GM18517 (cell line): ENCODE data around the gene CCDC12.

Source experiments
- ATAC-seq: cut with Tn5 transposase; IDR thresholded peaks from one replicate; pipeline ENCODE4 v1.9.1; 2021; ENCODE audit warnings: mild to moderate bottlenecking, moderate library complexity; ENCODE audit not compliant: unreplicated experiment

CCDC12 gene

DNA sequence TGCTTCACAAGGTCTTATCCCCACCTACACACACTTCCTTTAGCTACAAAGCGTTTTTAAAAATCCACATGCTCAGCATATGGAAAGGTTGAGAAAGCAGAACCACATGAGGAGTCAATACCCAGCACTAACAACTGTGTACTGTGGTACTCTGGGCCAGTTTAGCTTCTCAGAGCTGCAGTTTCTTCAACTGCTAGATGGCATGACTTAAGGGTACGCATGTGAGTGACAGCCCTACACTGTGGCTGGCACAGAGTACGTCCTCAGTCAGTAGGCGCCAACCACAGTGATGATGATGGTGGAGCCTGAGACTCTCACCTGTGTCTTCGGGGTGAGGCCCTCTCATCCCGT is 17.4 kb downstream of the CCDC12 start:
- ATAC-seq = no peak

GRCh38 chr3:46958467-46959160 is 17.9 kb downstream of the CCDC12 start:
- ATAC-seq = no peak

DNA sequence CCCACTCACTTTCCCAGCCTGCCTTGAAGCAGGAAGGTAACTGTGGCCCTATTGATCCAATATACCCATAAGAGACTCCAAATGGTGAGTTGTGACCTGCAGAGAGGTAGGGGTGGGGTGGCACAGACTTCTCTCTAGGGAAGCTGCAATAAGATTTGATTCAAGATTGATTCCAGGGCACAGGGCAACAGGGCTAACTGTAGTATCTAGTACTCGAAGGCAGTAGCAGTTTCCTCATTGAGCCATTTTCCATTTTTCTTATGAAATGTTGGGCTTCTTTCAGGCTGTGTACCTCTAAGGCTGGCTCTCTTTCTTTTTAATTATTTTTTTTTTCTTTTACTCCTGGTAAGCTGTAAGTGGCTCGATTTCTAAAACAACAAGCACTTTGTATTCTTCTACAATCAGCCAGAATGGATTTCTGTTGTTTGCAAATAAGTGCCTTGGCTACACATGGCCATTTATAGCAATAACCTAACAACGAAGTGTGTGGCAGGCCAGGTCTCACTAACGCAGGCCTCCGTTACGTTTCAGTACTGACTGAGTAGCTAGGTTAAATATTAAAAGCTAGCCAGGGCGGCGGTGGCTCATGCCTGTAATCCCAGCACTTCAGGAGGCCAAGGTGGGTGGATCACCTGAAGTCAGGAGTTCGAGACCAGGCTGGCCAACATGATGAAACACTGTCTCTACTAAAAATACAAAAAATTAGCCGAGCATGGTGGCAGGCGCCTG is 19.3 kb downstream of the CCDC12 start:
- ATAC-seq = no peak

- ATAC-seq = no peak
Observed at GRCh38 chr3:46955801-46956259, 20.7 kb downstream of the CCDC12 start.

DNA sequence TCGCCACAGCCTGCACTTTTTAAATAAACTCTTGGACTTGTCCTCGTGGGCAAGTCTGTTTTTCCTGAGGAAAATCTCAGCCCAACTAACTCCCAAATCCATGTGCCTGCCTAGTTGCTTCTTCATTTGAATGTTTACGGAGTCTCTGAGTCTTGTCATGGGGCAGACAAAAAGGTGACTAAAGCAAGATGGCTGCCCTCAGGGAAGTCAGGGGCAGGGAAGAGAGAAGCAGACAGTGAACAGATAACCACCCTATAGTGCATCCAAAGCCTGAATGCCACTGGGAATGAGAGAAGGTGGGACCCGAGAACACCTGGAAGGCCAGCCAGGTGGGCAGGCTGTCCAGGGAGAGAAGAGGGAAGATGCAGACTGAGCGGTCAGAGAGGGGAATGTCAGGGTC is 21.4 kb downstream of the CCDC12 start:
- no peak for ATAC-seq

DNA sequence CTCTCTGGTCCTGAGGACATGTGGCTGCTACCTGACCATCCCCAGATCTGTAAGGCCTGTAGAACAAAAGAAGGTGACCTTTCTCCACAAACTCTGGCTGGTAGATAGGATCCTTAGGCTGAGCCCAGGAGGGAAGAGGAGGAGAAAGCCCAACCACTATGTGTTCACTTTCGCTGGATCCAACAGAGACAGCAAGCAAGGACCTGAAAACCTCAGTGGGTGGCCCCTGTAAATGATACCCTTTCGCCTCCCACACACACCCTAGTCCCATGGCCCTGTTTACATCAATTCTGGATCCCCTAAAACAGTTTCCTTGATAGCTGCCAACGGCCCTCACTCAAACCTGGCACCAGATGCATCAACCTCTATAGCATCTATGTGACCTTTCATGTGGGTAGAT is 22.4 kb downstream of the CCDC12 start:
- ATAC-seq = no peak

DNA sequence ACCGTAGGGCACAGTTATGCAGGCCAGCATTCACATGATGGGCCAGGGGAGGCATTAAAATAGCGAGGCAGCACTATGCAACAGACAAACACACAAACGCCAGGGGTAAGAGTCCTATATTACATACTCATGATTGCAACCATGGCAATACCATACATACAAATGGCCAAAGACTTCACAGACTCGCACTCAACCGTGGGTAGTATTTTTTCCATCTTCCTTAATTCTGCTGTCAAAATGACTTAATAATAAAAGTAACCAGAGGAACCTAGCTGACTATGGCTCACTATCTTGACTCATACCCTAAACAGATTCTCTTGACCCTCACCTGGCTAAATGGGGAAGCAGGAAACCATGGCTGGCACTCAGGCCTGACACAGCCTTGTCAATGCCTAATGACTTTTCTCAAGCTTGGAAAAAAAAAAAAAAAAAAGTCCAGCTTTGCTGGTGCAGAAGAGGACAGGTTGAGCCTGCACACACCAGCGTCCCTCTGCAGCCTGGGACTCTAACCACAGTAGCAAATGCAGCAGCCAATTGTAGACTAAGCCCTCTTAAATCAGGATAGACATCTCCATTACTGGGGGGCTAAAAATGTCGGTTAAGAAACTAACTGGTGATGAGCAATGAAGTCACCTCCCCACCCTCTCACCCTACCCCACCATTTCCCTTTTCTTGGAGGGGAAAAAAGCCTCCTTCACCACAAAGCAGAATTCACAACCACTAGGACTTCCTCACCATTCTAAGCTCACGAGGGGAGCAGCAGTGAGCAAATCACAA is 23.1 kb downstream of the CCDC12 start:
- ATAC-seq = no peak

DNA sequence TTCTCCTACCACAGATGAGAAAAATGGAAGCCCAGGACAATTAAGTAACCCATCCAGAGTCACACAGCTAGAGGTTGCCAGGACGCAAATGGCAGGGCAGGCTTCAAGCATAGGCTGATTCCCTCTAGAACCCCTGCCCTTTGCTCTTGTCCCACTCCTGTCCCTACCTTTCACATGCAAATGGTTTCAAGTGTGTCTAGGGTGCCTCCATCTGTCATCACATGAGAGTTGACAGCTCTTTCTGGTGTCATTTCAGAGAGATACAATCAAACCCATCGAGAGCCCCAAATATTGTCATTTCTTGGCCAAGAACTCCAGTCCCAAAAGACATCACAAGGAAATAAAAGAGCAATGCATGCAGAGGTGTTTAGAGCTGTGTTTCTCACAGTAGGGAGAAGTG is 23.7 kb downstream of the CCDC12 start:
- ATAC-seq = no peak

- no peak for ATAC-seq
Observed at GRCh38 chr3:46950650-46951241, 25.8 kb downstream of the CCDC12 start.

DNA sequence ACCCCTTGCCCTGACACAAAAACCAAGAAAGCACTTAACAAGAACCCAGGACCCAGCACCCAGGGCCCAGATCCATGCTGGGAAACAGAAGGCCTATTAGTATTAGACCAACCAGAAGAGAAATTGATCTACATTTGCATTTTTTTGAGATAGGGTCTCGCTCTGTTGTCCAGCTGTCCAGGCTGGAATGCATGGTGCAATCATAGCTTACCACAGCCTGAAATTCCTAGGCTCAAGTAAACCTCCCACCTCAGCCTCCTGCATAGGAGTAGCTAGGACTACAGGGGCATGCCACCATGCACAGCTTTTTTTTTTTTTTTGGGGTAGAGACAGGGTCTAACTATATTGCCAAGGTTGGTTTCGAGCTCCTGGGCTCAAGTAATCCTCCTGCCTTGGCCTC is 26.4 kb downstream of the CCDC12 start:
- ATAC-seq = no peak

DNA sequence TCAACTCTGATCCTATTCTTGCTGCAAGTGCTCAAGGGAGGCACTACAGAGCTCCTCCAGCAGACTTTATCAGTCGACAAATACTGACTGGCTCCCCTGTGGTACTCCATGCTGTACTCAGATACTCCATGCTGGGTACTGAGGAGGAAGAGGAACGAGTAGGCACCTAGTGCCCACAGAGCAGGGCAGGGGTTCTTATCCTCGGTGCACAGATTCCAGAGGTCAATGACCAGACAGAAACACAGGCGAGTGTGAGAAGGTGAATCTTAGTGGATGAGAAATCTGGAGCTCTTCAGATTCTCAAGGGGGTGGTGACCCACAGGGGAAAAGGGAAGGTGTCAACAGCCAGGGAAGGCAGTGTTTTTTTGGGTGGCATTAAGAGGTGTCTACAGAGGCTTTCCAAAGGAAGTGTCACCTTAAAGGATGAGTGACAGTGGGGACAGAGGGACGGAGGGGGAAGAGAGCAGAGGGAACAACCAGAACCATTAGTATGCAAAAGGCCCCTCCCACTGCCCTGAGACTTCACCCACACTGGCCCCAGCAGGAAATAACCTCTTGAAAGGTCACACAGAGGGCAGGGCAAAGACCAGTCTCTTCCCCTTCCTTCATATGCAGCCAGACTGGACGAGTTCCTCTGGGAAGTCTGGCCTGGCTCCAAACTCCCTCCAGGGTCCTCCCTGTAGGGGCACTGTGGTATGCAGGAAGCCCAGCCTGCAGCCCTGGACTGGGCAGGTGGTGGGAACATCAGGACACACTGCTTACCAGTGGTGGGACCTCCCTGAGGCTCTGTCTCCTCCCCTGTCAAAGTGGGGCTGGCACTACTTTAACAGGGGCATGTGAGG is 27.5 kb downstream of the CCDC12 start:
- peak; percentile 43 for ATAC-seq

DNA sequence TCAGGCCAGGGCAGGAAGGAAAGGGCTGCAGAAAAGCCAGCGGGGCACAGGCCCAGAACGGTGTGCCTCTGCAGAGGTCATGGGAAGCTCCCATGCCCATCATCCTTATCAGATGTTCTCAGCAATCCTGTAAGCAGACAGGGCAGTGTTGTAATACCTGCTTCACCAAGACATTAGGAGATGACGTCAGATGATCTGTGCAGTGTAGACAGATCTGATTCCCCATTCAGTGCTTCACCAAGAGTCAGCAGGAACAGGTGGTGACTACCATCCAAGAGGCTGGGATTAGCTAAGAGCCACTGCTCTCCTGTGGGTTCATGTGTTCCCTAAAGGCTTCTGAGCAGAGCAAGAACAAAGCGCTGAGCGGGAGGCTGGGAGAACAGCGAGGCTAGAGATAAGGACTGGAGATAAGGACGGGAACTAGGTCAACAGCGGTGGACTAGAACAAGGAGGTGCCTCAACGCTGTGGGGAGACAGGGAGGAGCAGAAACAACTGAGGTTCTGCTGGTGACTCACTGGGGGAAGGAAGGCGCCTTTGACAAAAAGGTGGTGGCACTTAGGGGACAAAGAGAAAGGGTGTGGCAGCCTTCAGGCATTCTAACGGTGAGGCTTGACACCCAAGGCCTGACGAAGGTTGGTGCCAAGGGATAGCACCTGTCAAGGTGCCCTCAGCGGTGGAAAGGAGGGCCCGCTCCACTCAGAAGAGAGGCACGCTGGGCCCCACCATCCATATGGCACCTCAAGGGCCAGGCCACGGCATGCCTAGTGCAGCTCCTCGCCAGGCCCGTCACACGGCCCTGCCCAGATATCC is 28.4 kb downstream of the CCDC12 start:
- ATAC-seq = no peak

GRCh38 chr3:46947546-46947901 is 29.0 kb downstream of the CCDC12 start:
- ATAC-seq = no peak

DNA sequence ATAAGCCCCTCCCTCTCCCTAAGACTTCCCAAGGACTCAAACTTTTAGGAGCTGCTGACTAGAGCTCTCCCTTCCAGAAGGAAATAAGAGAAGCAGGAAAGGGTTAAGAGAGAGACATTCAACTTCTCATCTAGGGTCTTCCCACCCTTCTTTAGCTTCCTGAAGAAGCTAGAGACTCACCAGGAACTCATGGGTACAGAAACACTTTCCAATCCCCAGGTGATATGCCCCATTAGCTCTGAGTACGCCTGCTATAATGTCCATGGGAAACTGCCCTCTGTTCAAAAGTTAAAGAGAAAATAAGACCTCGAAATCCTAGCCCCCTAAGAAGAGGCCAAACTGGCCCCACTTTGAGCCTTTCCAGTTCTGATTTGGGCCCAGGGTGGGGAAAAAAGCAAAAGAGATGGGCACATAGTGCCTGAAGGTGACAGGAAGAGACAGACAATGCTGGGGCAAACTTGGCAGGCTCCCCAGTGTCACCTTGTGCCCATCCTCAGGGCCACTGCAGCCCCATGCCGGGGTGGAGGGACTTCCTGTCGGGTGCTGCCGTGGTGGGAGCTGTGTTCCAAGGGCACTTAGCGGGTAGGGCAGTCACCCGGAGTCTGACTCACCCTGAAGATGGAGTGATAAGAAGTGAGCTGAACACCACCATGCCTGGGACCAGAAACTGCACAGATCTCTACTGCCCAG is 29.5 kb downstream of the CCDC12 start:
- no peak for ATAC-seq

DNA sequence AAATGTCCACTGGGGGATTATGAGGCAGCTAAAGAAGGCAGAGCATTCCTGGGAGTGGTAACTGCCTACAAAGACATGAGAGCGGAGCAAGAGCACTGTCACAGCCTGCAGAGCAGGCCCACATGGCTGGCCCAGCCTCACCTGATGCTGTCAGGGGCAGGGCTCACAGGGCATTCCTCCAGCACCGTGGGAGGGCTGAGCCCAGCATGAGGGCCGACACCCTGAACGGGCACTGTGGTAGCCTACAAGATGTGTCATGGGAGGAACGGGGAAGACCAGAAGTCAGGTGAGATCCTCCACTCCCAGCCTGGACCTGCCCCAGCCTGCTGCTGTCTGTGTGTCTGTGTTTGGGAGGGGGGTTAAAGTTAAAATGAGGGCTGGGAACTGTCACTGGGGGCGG is 30.1 kb downstream of the CCDC12 start:
- no peak for ATAC-seq

- ATAC-seq = no peak
Observed at GRCh38 chr3:46944191-46944590, 32.4 kb downstream of the CCDC12 start.

GRCh38 chr3:46943237-46944187 is 33.0 kb downstream of the CCDC12 start:
- ATAC-seq = no peak
